SK-N-SH treated with all-trans-retinoic acid at 6 μM for 48 hours (cell line): ENCODE data around the gene SNRK.

Experiments used
- ATAC-seq: fragments of 200-7000 bp; cut with Tn5 transposase; 3 replicates; pipeline ENCODE4 v1.9.1; 2020; ENCODE audit warnings: mild to moderate bottlenecking, moderate library complexity
- ARNTL ChIP-seq: fragments of 450-650 bp; formaldehyde crosslinking; IDR thresholded peaks from 2 replicates; pipeline ENCODE4 v1.5.0; 2020; ENCODE audit warnings: low read depth, mild to moderate bottlenecking, moderate library complexity, borderline replicate concordance
- BACH2 ChIP-seq: fragments of 250-450 bp; sonication (Bioruptor Pico); IDR thresholded peaks from 2 replicates; pipeline ENCODE4 v1.9.0; 2021; ENCODE audit warnings: mild to moderate bottlenecking, borderline replicate concordance
- CREB5 ChIP-seq: fragments of 250-450 bp; sonication (Bioruptor Pico); IDR thresholded peaks from 2 replicates; pipeline ENCODE4 v1.5.1; 2020; ENCODE audit warnings: low read depth, mild to moderate bottlenecking, moderate library complexity
- CSDC2 ChIP-seq: fragments of 250-450 bp; sonication (Bioruptor Pico); IDR thresholded peaks from 2 replicates; pipeline ENCODE4 v1.5.0; 2020; ENCODE audit warnings: mild to moderate bottlenecking, moderate library complexity
- CSRNP3 ChIP-seq: fragments of 250-450 bp; sonication (Bioruptor Pico); IDR thresholded peaks from 2 replicates; pipeline ENCODE4 v1.5.1; 2021; ENCODE audit warnings: mild to moderate bottlenecking, moderate library complexity
- ESRRG ChIP-seq: fragments of 250-450 bp; sonication (Bioruptor Pico); IDR thresholded peaks from 2 replicates; pipeline ENCODE4 v1.6.1; 2021; ENCODE audit warnings: mild to moderate bottlenecking
- GLIS3 ChIP-seq: fragments of 250-450 bp; sonication (Bioruptor Pico); IDR thresholded peaks from 2 replicates; pipeline ENCODE4 v1.5.0; 2020; ENCODE audit warnings: mild to moderate bottlenecking, moderate library complexity
- OSR1 ChIP-seq: fragments of 250-450 bp; sonication (Bioruptor Pico); IDR thresholded peaks from 2 replicates; pipeline ENCODE4 v1.8.0; 2022; ENCODE audit warnings: moderate library complexity, mild to moderate bottlenecking, inconsistent platforms
- PATZ1 ChIP-seq: fragments of 250-450 bp; sonication (Bioruptor Pico); IDR thresholded peaks from 2 replicates; pipeline ENCODE4 v1.8.0; 2020; ENCODE audit warnings: mild to moderate bottlenecking, moderate library complexity, borderline replicate concordance
- POU6F1 ChIP-seq: fragments of 250-450 bp; sonication (Bioruptor Pico); IDR thresholded peaks from 2 replicates; pipeline ENCODE4 v1.8.0; 2021; ENCODE audit warnings: low read depth, mild to moderate bottlenecking, moderate library complexity, borderline replicate concordance
- PPARA ChIP-seq: fragments of 250-450 bp; sonication (Bioruptor Pico); IDR thresholded peaks from 2 replicates; pipeline ENCODE4 v1.5.0; 2020; ENCODE audit warnings: mild to moderate bottlenecking, borderline replicate concordance
- RARB ChIP-seq: fragments of 250-450 bp; sonication (Bioruptor Pico); IDR thresholded peaks from 2 replicates; pipeline ENCODE4 v1.8.0; 2021; ENCODE audit warnings: mild to moderate bottlenecking, moderate library complexity
- SNAI2 ChIP-seq: fragments of 250-450 bp; sonication (Bioruptor Pico); IDR thresholded peaks from 2 replicates; pipeline ENCODE4 v1.5.0; 2020; ENCODE audit warnings: mild to moderate bottlenecking, moderate library complexity
- TCF4 ChIP-seq: fragments of 250-450 bp; sonication (Bioruptor Pico); IDR thresholded peaks from 2 replicates; pipeline ENCODE4 v1.8.0; 2021; ENCODE audit warnings: mild to moderate bottlenecking, moderate library complexity, borderline replicate concordance
- TOX ChIP-seq: fragments of 250-450 bp; sonication (Bioruptor Pico); IDR thresholded peaks from 2 replicates; pipeline ENCODE4 v1.8.0; 2021; ENCODE audit warnings: mild to moderate bottlenecking, moderate library complexity, borderline replicate concordance
- TSHZ2 ChIP-seq: fragments of 250-450 bp; sonication (Bioruptor Pico); IDR thresholded peaks from 2 replicates; pipeline ENCODE4 v1.5.0; 2020; ENCODE audit warnings: mild to moderate bottlenecking, moderate library complexity
- ZC3H10 ChIP-seq: fragments of 250-450 bp; sonication (Bioruptor Pico); IDR thresholded peaks from 2 replicates; pipeline ENCODE4 v1.5.1; 2021; ENCODE audit warnings: mild to moderate bottlenecking, moderate library complexity
- ZFP30 ChIP-seq: fragments of 450-650 bp; formaldehyde crosslinking; IDR thresholded peaks from 2 replicates; pipeline ENCODE4 v1.5.0; 2022; ENCODE audit warnings: mild to moderate bottlenecking, moderate library complexity
- ZNF565 ChIP-seq: fragments of 450-650 bp; formaldehyde crosslinking; conservative IDR thresholded peaks from 2 replicates; pipeline ENCODE4 v1.5.0; 2020; ENCODE audit warnings: low read depth, mild to moderate bottlenecking, moderate library complexity
- ZNF8 ChIP-seq: fragments of 450-650 bp; formaldehyde crosslinking; IDR thresholded peaks from 2 replicates; pipeline ENCODE4 v1.5.0; 2020; ENCODE audit warnings: mild to moderate bottlenecking, moderate library complexity

Gene SNRK

GRCh38 chr3:43343815-43344214 lies 57.5 kb downstream of the SNRK start:
- ATAC-seq: no peak
- TF ChIP-seq TCF4 (CRISPR knock-in tag) (no peak), TOX (CRISPR knock-in tag) (no peak), ZFP30 (CRISPR knock-in tag) (no peak), ZNF8 (CRISPR knock-in tag) (no peak), POU6F1 (CRISPR knock-in tag) (no peak), ZC3H10 (CRISPR knock-in tag) (no peak), OSR1 (CRISPR knock-in tag) (no peak), ARNTL (CRISPR knock-in tag) (no peak), ESRRG (CRISPR knock-in tag) (no peak), SNAI2 (CRISPR knock-in tag) (no peak), CSDC2 (CRISPR knock-in tag) (no peak), PATZ1 (CRISPR knock-in tag) (no peak), CREB5 (CRISPR knock-in tag) (no peak), TSHZ2 (CRISPR knock-in tag) (no peak), ZNF565 (CRISPR knock-in tag) (no peak), BACH2 (no peak), PPARA (CRISPR knock-in tag) (no peak)

- ATAC-seq: no peak
Observed at GRCh38 chr3:43344520-43344919, 58.2 kb downstream of the SNRK start.

GRCh38 chr3:43345246-43345645 lies 58.9 kb downstream of the SNRK start:
- no peak for ATAC-seq
- TF ChIP-seq CSDC2 (CRISPR knock-in tag): no peak
- TF ChIP-seq ARNTL (CRISPR knock-in tag): no peak
- TF ChIP-seq PPARA (CRISPR knock-in tag): no peak
- TF ChIP-seq RARB: no peak
- TF ChIP-seq PATZ1 (CRISPR knock-in tag): no peak
- TF ChIP-seq GLIS3 (CRISPR knock-in tag): no peak
- TF ChIP-seq SNAI2 (CRISPR knock-in tag): no peak
- no peak for TF ChIP-seq ZNF8 (CRISPR knock-in tag)
- TF ChIP-seq TOX (CRISPR knock-in tag): no peak
- no peak for TF ChIP-seq CSRNP3
- no peak for TF ChIP-seq OSR1 (CRISPR knock-in tag)
- TF ChIP-seq ZC3H10 (CRISPR knock-in tag): no peak

More at GRCh38 chr3:43344520-43344919, 58.2 kb downstream of the SNRK start:
- TF ChIP-seq OSR1 (CRISPR knock-in tag): no peak
- no peak for TF ChIP-seq PATZ1 (CRISPR knock-in tag)
- TF ChIP-seq ZFP30 (CRISPR knock-in tag): no peak
- no peak for TF ChIP-seq ZNF8 (CRISPR knock-in tag)
- no peak for TF ChIP-seq SNAI2 (CRISPR knock-in tag)
- no peak for TF ChIP-seq ARNTL (CRISPR knock-in tag)
- no peak for TF ChIP-seq TCF4 (CRISPR knock-in tag)
- TF ChIP-seq, all 23 proteins: peak for 0
